ENCODE measurements around the gene RGS9BP.
"Not testable (repeated sequence)": the region's sequence is repeated elsewhere in the genome, so short reads cannot be mapped to it uniquely, and the experiment has no call there.

The RGS9BP gene

DNA sequence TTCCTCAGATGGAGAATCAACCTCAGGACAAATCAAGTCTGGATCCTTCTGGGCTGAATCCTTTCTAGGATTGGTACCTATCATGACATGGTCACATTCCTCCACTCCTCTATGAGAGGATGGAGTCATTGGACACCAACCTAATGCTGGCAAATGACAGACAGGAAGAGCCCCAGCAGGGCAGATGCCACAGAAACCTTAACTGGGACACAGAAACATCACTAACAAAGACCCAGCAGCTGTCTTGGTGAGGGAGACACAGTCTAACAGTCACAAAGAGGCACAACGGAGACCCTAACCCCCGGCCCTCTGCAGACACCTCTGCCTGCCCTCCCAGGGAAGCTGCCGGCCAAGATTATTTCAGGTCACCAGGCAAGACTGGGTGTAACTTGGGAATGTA is 2.8 kb upstream of the RGS9BP start:
- DNase-seq = no peak

DNA sequence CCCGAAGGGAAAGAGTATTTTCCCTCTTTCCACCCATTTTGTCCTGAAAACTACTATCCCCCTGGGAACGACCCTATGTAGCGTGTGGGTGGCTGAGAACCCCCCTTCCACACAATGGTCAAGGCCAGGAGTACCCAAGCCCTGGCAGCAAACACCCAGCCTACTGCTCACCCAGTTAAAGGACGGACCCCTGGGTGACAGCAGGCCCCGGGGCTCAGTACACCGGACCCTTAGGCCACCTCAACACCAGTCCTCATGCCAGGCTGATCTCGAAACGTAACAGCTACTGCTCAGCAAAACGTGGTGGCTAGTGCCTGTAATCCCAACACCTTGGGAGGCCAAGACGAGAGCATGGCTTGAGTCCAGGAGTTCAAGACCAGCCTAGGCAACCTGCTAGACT is 2.1 kb upstream of the RGS9BP start:
- DNase-seq = no peak

DNA sequence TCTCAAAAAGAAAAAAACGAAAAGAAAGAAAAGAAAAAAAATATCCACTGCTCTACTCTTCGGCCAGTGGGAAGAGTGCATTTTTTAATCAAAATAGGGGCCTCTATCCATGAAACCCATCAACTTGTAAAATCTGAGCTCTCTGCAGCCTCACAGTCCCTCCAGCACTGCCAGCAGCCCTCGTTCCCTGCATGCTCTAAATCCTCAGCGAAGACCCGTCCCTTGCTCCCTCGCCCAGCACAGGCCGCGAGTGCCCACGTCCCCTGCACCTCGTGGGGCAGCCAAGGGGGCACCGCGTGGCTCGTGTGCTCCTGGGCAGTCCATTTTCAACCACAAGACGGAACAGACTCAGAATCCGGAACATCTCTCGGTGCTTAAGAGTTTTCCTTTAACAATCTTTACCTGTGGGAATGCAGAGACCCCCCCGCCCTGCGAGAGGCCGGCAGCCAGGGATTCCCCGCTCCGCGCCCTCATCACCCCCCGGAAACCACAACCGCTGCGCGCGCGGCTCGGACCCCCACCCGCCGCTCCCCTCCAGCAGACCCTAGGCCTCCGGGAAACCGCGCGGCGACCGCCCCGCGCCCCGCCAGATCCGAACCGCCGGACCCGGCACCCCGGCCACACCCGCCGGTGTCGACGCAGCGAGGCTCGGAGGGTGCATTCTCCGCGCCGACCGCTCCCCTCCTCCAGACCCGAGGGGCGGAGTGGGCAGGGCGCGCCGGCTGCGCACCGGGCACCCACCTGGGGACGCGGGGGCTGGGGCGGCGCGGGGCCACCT is 1.3 kb upstream of the RGS9BP start:
- DNase-seq = no peak

DNA sequence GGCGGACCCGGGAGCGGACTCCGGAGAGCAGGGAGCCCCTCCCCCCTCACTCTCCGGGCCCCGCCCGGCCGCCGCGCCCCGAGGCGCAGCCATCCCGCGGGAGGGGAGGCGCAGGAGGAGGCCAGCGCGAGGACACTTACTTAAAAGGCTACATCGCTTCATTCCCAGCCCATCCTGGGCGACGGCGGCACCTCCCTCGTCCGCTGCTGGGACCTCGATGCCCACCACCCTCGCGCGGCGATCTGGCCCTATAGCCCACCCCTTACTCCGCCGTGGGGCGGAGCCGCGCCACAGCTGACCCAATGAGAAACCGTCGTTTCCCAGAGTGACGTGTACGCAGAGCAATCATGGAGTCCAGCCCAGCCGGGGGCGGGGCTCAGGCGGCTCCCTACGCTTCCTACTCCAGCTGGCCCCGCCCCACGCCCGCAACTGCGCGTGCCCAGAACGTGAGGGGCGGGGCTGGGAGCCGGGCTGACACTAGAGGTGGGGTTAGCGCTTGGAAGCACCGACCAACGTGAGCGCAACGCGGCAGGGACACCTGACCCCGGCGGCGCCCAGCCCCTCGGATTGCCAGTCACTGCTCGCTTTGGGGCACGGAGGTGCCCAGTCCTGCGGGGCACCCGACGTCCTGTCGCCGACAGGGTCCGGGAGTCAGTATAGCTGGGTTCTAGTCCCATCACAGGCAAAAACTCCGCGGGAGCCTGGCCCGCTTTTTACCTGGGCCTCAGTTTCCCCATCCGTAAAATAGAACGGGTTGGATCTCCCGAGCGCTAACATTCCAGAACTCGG is 523 bp upstream of the RGS9BP start, which contains the start of gene ANKRD27:
TSS of gene ANKRD27 (minus strand) at position 250 of the 789 bp plus-strand sequence. CDS start 16,165 bp downstream, outside the sequence.
- peak; percentile 96 for DNase-seq

DNA sequence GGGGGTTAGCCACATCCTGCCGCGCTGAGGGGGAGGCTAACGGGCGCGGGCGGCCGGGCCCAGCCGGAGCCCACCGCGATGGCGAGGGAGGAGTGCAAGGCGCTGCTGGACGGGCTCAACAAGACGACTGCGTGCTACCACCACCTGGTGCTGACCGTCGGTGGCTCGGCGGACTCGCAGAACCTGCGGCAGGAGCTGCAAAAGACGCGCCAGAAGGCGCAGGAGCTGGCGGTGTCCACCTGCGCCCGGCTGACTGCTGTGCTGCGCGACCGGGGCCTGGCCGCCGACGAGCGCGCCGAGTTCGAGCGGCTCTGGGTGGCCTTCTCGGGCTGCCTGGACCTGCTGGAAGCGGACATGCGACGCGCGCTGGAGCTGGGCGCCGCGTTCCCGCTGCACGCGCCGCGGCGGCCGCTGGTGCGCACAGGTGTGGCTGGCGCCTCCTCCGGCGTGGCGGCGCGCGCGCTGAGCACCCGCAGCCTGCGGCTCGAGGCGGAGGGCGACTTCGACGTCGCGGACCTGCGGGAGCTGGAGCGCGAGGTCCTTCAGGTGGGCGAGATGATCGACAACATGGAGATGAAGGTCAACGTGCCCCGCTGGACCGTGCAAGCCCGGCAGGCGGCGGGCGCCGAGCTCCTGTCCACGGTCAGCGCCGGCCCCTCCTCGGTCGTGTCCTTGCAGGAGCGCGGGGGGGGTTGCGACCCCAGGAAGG is 692 bp downstream of the RGS9BP start:
- DNase-seq = no peak

DNA sequence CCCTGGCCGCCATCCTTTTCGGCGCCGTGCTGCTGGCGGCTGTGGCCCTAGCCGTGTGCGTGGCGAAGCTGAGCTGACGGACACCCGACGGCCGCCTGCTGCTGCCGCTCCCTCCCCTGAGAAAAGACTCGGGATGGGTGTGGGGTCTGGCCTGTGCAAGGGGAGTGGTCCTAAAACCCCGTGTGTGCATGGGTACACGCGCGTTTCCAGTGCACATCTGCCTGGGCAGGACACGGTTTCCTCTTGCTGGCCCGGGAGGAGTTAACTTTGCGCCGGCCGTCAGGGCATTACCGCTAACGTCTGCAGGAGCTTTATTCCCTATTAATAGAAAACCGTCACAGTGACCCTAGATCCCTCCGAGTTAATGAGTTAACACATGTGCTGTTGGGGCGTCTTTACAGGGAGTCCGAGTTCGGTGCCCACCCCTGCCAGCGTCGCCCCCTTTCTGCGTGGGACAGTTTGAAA is 1.3 kb downstream of the RGS9BP start:
- DNase-seq = no peak

DNA sequence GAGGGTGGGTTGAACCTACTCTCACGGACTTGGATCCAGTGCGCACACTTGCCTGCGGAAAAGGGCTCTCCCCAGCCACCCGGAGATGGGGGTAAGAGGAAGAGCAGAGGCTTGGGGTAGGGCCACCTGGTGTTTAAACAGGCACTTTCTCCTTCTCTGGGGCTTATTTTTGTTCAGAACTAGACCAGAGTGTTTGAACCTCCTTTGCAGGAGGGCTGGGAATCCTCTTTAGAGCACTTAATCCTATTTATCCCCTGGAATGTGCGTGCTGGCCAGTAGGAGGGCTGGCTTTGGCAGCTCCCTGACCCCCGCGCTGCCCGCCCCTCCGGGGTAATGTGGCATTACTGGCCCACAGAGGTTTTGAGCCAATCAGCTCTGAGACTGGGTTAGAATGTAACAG is 2.0 kb downstream of the RGS9BP start:
- DNase-seq = no peak

DNA sequence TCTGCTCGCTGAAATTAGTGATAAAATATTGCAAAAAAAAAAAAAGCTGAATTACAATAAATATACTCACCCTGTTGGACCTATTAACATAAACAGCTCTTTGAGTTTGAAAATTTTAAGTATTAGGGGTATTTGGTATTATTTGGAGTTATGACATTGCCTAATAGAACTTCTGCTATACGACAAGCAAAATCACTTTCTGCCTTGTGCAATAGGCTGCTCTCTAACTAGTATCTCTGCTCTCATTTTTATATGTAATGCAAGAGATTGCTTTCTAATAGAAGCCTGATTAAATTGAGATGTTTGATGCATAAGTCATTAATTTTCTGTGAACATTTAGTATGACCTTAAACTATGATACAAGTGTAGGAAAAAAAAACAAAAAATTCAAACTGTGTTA is 5.3 kb downstream of the RGS9BP start:
- no peak for DNase-seq

DNA sequence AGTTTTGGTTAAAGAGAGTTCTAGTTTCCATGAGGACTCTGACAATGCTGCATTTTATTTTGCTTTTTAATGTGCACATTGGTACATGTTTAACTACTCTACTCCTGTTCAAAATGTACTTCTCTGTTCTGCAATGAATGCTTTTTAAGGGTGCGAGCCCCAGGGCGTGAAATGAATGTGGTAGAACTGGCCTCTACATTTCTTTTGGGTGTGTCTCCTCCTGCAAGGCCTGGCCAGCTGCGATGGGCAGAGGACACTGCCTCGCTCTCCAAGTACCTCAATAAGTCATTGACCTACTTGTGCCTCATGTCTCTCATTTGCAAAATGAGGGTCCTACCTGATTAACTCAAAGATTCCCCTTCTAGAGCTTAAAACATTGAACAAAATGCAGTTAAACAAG is 6.7 kb downstream of the RGS9BP start:
- no peak for DNase-seq

DNA sequence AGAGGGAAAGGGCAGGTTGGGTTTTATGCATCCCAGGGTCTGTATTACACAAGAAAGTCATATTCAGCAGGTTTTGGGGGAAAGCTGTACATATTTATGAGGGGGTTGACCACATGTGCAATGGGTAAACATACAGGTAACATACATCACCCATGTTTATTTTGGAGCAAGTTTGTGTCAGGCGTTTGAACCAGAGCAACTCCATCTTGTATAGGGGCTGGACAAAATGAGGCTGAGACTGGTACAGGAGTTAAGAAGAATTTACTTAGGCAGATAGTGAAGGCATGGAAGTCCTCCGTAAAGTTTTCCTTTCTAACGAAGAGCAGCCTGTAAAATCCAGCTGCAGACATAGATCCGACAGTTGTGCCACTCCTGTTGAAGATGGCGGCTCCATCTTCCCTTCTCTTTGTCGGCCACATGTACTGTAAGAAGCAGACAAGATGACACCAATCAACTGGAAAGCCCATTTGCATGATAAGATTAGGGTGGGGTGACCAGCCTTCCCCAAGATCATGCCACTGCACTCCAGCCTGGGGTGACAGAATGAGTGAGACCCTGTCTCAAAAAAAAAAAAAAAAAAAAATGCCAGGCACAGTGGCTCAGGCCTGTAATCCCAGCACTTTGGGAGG is 11.3 kb downstream of the RGS9BP start:
- DNase-seq = no peak

DNA sequence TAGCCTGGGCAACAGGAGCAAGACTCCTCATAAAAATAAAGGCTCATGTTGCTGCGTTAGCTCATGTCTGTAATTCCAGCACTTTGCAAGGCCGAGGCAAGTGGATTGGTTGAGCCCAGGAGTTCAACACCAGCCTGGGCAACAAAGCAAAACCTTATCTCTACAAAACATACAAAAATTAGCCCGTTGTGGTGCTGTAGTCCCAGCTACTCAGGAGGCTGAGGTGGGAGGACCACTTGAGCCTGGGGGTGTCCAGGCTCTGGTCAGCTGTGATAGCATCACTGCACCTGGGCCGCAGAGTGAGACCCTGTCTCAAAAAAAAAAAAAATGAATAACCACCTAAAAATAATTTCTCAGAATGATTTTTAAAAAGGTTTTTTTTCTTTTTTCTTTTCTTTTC is 12.0 kb downstream of the RGS9BP start:
- DNase-seq = no peak

DNA sequence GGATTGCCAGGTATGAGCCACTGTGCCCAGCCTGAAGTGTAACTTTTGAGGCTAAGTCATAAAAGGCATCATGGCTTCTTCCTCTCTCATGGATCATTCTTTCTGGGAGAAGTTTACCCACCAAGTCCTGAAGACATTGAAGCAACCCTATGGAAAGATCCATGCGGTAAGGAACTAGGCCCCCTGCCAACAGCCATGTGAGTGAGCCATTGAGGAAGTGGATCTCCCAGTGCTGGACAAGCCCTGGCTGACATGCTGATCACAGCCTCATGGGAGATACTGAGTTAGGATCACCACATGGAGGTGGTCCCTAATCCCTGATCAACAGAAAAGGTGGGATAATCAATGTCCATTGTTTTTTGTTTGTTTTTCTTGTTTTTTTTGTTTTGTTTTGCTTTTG is 12.7 kb downstream of the RGS9BP start:
- no peak for DNase-seq

DNA sequence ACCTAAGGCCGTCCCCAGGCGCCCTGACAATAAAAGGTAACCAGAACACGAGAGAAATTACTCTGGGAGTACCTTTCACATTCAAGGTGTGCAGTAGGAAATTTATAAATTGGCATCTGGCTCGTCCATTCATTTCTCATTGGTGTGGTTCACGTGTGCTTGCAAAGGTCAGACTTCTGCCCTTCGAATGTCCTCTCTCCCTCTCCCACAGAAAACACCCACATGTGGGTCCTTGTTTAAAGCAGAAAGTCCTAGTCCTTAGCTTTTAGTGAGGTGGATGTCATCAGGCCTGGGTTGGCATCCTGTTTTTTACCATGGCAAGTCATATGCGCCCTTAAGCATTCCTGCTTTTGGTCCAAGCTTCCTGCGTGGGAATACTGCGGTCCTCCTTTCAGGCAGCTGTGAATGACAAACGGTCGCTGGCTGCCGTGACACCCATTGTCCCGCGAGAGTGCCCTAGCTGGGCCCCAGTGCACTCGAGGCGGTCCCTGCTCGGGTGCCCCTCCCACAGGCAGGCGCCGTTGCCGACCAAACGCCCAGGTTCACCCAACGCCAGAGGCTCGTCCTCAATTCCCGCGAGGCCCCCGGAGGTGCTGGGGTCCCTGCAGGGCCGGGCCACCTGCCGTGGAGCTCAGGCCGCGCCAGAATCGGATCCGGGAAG is 15.8 kb downstream of the RGS9BP start, which contains the start of gene NUDT19:
TSS of gene NUDT19 (plus strand) at position 531 of the 661 bp plus-strand sequence. CDS start 140 bp downstream, outside the sequence.
- DNase-seq = peak; percentile 65

DNA sequence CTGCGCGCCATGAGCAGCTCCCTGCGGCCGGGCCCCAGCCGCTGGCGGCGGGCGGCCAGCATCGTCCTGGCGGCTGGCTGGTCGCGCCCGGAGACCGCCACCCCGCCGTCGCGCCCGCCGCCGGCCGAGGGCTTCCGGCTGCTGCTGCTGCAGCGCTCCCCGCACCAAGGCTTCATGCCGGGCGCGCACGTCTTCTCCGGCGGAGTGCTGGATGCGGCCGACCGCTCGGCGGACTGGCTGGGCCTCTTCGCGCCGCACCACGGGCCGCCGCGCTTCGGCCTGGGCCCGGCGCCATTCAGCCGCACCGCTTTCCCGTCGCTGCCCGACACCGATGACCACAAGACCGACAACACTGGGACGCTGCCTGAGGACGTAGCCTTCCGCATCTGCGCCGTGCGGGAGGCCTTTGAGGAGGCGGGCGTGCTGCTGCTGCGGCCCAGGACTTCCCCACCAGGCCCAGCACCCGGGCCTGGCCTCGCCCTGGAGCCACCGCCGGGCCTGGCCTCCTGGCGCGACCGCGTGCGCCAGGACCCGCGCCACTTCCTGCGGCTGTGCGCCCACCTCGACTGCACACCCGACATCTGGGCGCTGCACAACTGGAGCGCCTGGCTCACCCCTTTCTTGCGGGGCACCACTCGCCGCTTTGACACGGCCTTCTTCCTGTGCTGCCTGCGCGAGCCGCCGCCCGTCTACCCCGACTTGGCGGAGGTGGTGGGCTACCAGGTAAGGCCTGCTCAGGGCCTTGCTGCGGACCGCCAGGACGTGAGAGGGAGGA is 16.5 kb downstream of the RGS9BP start:
- no peak for DNase-seq

DNA sequence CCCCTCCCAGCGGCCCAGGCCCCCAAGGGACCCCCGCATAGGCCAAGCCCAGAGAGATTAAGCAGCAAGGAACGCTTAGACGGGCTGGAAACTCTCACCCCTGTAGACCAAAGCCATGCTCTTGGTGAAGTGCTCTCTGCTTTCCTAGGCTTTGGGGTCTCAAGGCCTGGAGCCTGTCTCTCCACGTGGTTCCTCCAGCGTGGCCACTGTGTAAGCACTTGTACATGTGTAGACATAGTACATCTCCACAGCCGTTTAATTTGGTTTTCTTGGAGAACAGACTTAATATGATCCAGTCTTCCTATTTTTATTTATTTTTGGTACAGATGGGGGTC is 17.0 kb downstream of the RGS9BP start:
- no peak for DNase-seq

DNA sequence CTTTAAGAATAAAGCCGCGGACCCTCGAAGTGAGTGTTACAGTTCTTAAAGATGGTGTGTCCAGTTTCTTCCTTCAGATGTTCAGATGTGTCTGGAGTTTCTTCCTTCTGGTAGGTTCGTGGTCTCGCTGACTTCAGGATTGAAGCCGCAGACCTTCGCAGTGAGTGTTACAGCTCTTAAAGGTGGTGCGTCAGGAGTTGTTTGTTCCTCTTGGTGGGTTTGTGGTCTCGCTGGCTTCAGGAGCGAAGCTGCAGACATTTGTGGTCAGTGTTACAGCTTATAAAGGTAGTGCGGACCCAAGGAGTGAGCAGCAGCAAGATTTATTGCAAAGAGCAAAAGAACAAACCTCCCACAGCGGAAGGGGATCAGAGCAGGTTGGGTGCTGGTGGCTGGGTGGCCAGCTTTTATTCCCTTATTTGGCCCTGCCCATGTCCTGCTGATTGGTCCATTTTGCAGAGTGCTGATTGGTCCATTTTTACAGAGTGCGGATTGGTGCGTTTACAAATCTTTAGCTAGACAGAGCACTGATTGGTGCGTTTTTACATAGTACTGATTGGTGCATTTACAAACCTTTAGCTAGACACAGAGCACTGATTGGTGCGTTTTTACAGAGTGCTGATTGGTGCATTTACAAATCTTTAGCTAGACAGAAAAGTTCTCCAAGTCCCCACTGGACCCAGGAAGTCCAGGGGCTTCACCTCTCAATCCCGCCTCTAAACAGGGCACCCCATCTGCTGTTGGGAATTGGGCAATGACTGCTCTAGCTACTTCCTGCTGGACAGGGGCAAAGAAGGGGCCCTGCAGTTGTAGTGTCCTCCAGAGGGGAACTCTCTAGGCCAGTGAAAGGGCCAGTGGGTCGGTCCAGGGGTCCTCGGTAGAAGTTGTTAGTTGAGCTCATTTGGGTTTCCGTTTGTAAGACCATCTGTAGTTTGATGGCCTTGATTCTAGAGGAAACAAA is 17.8 kb downstream of the RGS9BP start:
- DNase-seq = not testable (repeated sequence)

DNA sequence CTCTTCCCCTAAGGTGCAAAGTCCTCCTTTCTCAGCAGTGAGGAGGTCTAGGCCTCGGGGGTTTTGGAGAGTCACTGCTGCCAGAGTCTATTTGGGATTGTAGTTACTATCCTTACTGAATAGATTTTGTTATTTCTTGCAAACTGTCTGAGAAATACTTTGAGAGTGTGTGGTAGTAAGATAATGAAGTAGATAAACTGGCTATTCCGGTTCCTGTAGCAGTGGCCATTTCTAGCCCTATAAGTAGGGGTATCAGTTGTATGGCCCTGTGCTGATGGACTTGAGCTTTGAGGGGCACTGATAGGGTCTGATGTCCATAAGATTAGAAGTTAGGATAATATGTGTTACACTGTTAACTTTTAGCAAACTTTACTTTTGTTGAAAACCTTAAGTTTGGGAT is 18.7 kb downstream of the RGS9BP start:
- DNase-seq = not testable (repeated sequence)

DNA sequence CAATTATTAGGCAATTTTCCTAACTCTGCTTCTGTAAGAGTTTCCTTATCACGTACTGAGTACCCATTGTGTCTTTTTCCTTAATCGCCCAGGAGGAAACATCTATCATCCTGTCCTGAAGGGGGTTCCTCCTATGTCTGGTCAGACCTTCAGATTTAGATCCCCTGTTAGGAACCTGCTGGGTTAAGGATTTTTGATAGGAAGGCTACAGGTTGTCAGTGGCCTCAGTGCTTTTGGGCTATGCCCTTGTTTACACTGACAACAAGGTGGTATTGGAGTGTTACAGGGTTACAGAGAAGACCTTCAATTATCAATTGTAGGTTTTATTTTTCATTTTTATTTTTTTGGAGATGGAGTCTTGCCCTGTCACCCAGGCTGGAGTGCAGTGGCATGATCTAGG is 19.2 kb downstream of the RGS9BP start:
- DNase-seq = not testable (repeated sequence)

DNA sequence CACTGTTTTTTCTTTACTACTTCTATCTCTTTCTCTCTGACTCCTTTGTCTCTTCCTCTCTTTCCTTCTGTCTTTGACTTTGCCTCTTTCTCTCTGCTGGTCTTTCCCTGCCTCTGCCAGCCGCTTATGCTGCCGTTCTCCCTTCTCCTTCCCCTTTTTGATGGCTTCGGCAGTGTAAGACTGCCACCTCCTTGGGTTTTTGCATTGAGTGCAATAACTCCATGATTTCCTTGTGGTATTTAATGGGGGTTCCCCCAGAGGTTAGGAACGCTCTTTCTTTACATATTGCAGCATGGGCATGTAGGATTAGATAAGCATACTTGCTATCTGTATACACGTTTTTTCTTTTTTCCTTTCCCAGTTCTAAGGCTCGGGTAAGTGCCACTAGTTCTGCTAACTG is 19.9 kb downstream of the RGS9BP start:
- not testable (repeated sequence) for DNase-seq

DNA sequence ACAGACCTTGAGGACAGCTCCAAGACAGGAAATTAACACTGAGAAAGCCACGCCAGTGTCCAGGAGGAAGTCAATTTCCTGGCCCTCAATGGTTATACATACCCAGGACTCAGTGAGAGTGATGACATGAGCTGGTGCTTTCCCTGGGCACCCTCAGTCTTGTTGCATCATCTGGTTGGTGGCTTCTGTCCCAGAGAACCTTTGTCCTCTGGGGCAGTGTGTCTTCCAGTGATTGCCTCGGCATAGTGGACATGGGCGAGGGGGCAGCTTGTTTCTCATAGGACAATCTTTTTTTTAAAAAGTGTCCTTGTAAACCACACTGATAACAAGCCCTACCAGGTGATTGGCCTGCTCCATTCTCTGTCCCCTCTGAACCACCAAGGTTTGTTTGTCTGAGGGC is 21.1 kb downstream of the RGS9BP start:
- DNase-seq = not testable (repeated sequence)
